Measurements from ENCODE around the gene AMN. TPM values are rescaled to one million over a fixed set of nuclear protein-coding genes. Genes with fewer than 3 reads are reported as not detected.

AMN gene
- total RNA-seq, 2 experiments from 2014 or later, result 1.0 to 1.4 TPM

DNA sequence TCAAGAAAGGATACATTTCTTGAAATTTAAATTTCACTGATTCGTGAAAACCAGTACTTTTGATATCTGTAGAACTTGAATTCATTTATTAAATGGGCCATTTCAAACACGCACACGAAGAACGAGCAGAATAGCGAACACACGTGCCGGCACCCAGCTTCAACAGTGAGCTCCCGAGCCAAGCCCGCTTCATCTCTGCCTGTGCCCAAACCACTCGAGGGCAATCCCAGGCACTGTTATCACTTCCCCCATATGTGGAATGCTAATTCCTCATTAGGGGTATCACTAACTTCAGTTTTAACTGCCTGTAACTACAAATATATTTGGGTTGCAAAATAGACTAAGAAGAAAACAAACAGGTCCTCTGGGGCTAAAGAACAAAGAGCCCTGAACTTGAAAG, 48.0 kb downstream of the AMN start:
- no peaks in the 10 kb centered on the region for H3K4me1 Mint-ChIP-seq (ENCODE audit: low read depth)
- no peaks in the 10 kb centered on the region for H3K27me3 Mint-ChIP-seq
- no peaks in the 10 kb centered on the region for H3K36me3 Mint-ChIP-seq (ENCODE audit: low read depth)
- no peak overlapping the region for H3K4me3 Mint-ChIP-seq
- no peaks in the 10 kb centered on the region for H3K9me3 Mint-ChIP-seq
- H3K27ac Mint-ChIP-seq, result no peak overlapping the region
- intact Hi-C loops (cut with micrococcal nuclease), result no loop called here
- DNase-seq (no peak), ATAC-seq (no peak)
- ChIA-PET POLR2A (no interaction called here), CTCF (interaction anchor here (1.1 kb wide), 1 partner anchor 135 kb away, joined by 3 read pairs; no protein-coding TSS in a partner anchor)
- TF ChIP-seq, protein P1, sequence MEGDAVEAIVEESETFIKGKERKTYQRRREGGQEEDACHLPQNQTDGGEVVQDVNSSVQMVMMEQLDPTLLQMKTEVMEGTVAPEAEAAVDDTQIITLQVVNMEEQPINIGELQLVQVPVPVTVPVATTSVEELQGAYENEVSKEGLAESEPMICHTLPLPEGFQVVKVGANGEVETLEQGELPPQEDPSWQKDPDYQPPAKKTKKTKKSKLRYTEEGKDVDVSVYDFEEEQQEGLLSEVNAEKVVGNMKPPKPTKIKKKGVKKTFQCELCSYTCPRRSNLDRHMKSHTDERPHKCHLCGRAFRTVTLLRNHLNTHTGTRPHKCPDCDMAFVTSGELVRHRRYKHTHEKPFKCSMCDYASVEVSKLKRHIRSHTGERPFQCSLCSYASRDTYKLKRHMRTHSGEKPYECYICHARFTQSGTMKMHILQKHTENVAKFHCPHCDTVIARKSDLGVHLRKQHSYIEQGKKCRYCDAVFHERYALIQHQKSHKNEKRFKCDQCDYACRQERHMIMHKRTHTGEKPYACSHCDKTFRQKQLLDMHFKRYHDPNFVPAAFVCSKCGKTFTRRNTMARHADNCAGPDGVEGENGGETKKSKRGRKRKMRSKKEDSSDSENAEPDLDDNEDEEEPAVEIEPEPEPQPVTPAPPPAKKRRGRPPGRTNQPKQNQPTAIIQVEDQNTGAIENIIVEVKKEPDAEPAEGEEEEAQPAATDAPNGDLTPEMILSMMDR (IDR thresholded peaks at IDR 0.05), result no peak

DNA sequence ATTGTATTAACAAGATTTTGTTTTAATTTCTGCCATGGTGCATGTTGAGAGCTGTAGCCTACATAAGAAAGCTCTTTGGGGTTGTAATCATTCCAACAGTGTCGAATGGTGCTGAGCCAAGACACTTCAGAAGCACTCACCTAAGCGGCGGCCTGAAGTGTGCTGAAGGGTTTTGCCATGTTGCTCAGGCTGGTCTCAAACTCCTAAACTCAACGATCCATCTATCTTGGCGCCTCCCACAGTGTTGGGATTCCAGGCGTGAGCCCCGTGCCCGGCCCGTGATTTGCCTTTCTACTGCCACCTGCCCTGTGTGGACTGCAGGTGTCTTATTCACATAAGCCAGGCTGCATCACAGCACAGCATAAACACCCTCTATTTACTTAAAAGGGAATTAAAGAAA, 48.9 kb downstream of the AMN start:
- H3K27me3 Mint-ChIP-seq, result no peaks in the 10 kb centered on the region
- ATAC-seq (no peak), DNase-seq (no peak)
- no peaks in the 10 kb centered on the region for H3K9me3 Mint-ChIP-seq
- no peak overlapping the region for H3K4me3 Mint-ChIP-seq
- TF ChIP-seq, protein P1 (IDR thresholded peaks at IDR 0.05), result no peak
- H3K27ac Mint-ChIP-seq, result no peak overlapping the region
- CTCF ChIA-PET, result interaction anchor here (1.1 kb wide), 1 partner anchor 134 kb away, joined by 3 read pairs; no protein-coding TSS in a partner anchor
- H3K4me1 Mint-ChIP-seq (ENCODE audit: low read depth), result no peaks in the 10 kb centered on the region
- POLR2A ChIA-PET, result no interaction called here
- intact Hi-C loops (cut with micrococcal nuclease), result no loop called here
- no peaks in the 10 kb centered on the region for H3K36me3 Mint-ChIP-seq (ENCODE audit: low read depth)

DNA sequence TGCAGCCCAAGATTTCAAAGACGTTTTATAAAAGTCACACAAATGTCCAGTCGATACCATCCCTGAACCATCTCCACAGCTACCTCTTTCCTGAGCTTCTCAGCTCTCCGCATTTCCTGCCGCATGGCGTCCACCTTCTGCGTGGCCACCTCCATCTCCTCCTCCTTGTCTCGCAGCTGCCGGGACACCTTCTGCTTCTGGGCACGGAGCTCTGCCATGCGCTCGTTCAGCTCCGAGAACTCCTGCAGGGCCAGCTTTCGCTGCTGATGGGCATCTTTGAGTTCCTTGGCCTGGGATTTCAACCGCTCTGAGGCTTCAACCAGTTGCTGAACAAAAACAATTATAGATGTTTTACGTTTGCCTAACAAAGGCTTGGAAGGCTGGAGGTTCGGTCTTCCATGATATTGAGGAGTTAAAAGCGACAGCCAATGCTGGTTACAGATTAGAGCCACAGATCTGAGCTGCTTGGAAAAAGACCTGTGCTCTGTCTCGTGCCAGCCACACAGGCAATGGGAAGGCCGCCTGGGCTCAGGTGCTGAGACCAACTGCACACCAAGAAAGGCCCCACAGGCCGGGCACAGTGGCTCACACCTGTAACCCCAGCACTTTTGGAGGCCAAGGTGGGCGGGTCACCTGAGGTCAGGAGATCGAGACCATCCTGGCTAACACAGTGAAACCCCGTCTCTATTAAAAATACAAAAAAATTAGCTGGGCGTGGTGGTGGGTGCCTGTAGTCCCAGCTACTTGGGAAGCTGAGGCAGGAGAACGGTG, 49.6 kb downstream of the AMN start:
- DNase-seq (no peak), ATAC-seq (no peak)
- intact Hi-C loops (cut with micrococcal nuclease), result no loop called here
- Mint-ChIP-seq H3K4me1 (ENCODE audit: low read depth) (no peaks in the 10 kb centered on the region), H3K36me3 (ENCODE audit: low read depth) (no peaks in the 10 kb centered on the region), H3K27me3 (no peaks in the 10 kb centered on the region), H3K9me3 (no peaks in the 10 kb centered on the region), H3K27ac (no peak overlapping the region), H3K4me3 (no peak overlapping the region)
- POLR2A ChIA-PET, result no interaction called here
- TF ChIP-seq, protein P1 (IDR thresholded peaks at IDR 0.05), result no peak
- CTCF ChIA-PET, result no interaction called here

DNA sequence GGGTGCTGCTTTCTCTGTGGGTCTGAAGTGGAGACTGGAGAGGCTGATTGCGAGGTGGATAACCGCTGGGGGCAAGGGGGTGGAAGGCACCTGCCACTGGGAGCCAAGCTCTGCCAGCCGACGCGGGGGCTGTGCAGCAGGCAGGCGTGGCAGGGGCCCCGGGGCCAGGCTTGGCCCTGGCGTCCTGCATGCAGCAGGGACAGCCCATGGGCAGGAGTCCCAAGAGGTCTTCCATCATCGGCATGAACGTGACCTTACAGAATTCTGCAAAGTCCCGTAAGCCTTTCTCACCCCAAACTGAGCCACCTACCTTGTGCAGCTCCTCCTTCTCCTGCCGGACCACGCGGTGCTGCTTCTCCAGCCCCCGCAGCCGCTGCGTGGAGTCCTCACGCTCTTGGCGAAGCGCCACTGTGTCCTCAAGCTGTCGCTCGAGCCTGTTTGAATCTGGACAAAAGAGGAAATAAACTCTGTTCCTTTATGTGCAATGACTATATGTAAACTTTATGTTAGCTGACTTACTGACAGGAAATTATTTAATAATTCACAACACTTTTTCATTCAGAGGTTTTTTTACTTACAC, 51.3 kb downstream of the AMN start:
- ATAC-seq, result no peak
- intact Hi-C loops (cut with micrococcal nuclease), result no loop called here
- Mint-ChIP-seq H3K9me3 (no peaks in the 10 kb centered on the region), H3K4me1 (ENCODE audit: low read depth) (no peaks in the 10 kb centered on the region), H3K36me3 (ENCODE audit: low read depth) (no peaks in the 10 kb centered on the region), H3K27ac (no peak overlapping the region), H3K27me3 (no peaks in the 10 kb centered on the region), H3K4me3 (no peak overlapping the region)
- TF ChIP-seq, protein P1 (IDR thresholded peaks at IDR 0.05), result no peak
- ChIA-PET CTCF (no interaction called here), POLR2A (interaction anchor here (0.6 kb wide), 1 partner anchor 278 kb away, joined by 3 read pairs; no protein-coding TSS in a partner anchor)
- DNase-seq, result no peak

DNA sequence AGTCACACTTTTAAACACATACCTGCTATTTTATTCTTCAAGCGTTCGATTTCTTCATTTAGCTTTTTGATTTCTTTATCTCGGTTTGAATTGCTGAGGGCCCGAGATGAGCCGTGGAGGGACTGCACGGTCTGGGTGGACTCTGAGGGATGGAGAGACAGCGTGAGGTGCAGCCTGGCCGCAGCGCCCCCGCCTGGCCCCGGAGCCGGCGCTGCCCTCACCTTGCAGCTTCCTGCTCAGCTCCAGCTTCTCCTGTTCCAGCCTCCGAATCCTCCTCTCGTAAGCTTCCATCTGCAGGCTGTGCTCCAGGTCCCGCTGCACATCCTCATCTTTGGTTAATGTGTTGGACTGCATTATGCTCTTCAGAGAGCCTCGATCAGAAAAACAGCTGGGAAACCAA, 53.2 kb downstream of the AMN start:
- no peak for ATAC-seq
- DNase-seq, result no peak
- Mint-ChIP-seq H3K36me3 (ENCODE audit: low read depth) (no peaks in the 10 kb centered on the region), H3K27ac (no peak overlapping the region), H3K9me3 (no peaks in the 10 kb centered on the region), H3K4me1 (ENCODE audit: low read depth) (no peaks in the 10 kb centered on the region), H3K4me3 (no peak overlapping the region), H3K27me3 (no peaks in the 10 kb centered on the region)
- intact Hi-C loops (cut with micrococcal nuclease), result no loop called here
- TF ChIP-seq, protein P1 (IDR thresholded peaks at IDR 0.05), result no peak
- ChIA-PET CTCF (no interaction called here), POLR2A (interaction anchor here (0.6 to 0.7 kb wide), 2 partner anchors 434 to 1673 kb away, joined by 3 to 4 read pairs; no protein-coding TSS in a partner anchor)

Measured in activated CD8-positive, alpha-beta T cell treated with anti-CD3 and anti-CD28 coated beads for 36 hours (primary cell).